Suppressor macrophage treated with lipopolysaccharide for 1 hour (primary cell): ENCODE results near the gene UGT1A8.
"Not testable (repeated sequence)": the region's sequence is repeated elsewhere in the genome, so short reads cannot be mapped to it uniquely, and the experiment has no call there.

Experiments used
- DNase-seq, 3 donors: peaks; one replicate each; pipeline ENCODE4 v3.0.0-alpha.2; 2020 to 2022

Gene UGT1A8

GRCh38 chr2:233643128-233643527 lies 25.7 kb downstream of the UGT1A8 start:
- DNase-seq, result no peak

- DNase-seq, result not testable (repeated sequence)
Observed at GRCh38 chr2:233646033-233646432, 28.6 kb downstream of the UGT1A8 start.

GRCh38 chr2:233650981-233651380 lies 33.5 kb downstream of the UGT1A8 start:
- no peak for DNase-seq

- DNase-seq, result no peak
Observed at GRCh38 chr2:233651430-233651829, 34.0 kb downstream of the UGT1A8 start.

- no peak for DNase-seq
Observed at GRCh38 chr2:233654501-233654900, 37.1 kb downstream of the UGT1A8 start.

- no peak for DNase-seq
Observed at GRCh38 chr2:233655043-233655442, 37.6 kb downstream of the UGT1A8 start.

- not testable (repeated sequence) for DNase-seq
Observed at GRCh38 chr2:233655943-233656342, 38.5 kb downstream of the UGT1A8 start.

- no peak for DNase-seq
Observed at GRCh38 chr2:233656443-233656842, 39.0 kb downstream of the UGT1A8 start.

- DNase-seq, result no peak
Observed at GRCh38 chr2:233658610-233659009, 41.2 kb downstream of the UGT1A8 start.

GRCh38 chr2:233663911-233664310 lies 46.5 kb downstream of the UGT1A8 start:
- no peak for DNase-seq

GRCh38 chr2:233668605-233669260 lies 51.3 kb downstream of the UGT1A8 start:
- no peak for DNase-seq

GRCh38 chr2:233671290-233672161 lies 54.1 kb downstream of the UGT1A8 start, which contains the start of gene UGT1A9:
Gene UGT1A9, plus strand, starts transcription at chr2:233671898. Its CDS starts 37 bp downstream, at chr2:233671935.
- no peak for DNase-seq

GRCh38 chr2:233672886-233673285 lies 55.5 kb downstream of the UGT1A8 start:
- DNase-seq, result no peak

- no peak for DNase-seq
Observed at GRCh38 chr2:233673896-233674295, 56.5 kb downstream of the UGT1A8 start.

- DNase-seq, result no peak
Observed at GRCh38 chr2:233674314-233674713, 56.9 kb downstream of the UGT1A8 start.

GRCh38 chr2:233674995-233675394 lies 57.6 kb downstream of the UGT1A8 start:
- no peak for DNase-seq

GRCh38 chr2:233676046-233676445 lies 58.6 kb downstream of the UGT1A8 start:
- DNase-seq, result no peak

- DNase-seq, result no peak
Observed at GRCh38 chr2:233679196-233679595, 61.8 kb downstream of the UGT1A8 start.

GRCh38 chr2:233680361-233681045 lies 63.1 kb downstream of the UGT1A8 start:
- DNase-seq, result peak; percentile 46 to 56 (median 48)

GRCh38 chr2:233681521-233682099 lies 64.2 kb downstream of the UGT1A8 start, which contains the start of gene UGT1A7:
Gene UGT1A7, plus strand, starts transcription at chr2:233681901. Its CDS starts 37 bp downstream, at chr2:233681938.
- no peak for DNase-seq

GRCh38 chr2:233684640-233685039 lies 67.2 kb downstream of the UGT1A8 start:
- no peak for DNase-seq

GRCh38 chr2:233686928-233687327 lies 69.5 kb downstream of the UGT1A8 start:
- no peak for DNase-seq

GRCh38 chr2:233688341-233688740 lies 70.9 kb downstream of the UGT1A8 start:
- DNase-seq, result no peak
